Measurements from ENCODE around the gene LRP4.

Gene LRP4

GRCh38 chr11:46917762-46918082, 628 bp downstream of the LRP4 start:
- no peak for DNase-seq

DNA sequence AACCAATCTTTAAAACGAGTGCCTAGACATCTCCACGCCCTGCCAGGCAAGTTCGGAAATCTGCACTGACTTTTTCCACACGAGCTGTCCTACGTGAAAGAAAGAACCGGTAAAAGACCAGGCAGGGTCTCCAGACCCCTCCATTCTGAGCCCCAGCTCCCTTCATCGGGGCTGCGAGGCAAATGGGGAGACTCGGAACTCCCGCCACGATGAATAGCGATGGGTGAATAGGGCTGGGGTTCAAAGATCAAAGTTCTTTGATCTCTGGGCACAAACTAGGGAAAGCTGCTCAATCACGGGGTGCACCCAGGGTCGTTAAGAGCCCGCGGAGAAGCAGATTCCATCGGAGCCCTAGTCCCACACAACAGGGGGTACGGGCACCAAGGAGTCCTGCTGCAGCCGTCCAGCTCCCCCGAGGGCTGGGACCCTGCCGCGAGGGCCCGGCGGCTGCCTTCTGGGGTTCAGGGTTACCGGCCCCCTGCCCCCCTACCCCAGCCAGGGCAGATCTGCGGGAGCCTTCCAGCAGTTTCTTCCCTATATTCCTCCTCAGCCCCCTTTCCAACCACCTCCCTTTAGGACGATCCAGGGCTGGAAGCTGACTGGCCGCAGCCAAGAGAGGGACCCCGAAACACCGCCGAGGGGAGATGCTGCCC, 1.1 kb downstream of the LRP4 start:
- no peak for DNase-seq

- no peak for DNase-seq
Measured at GRCh38 chr11:46916286-46917108, 1.9 kb downstream of the LRP4 start.

GRCh38 chr11:46914910-46915309, 3.4 kb downstream of the LRP4 start:
- no peak for DNase-seq

GRCh38 chr11:46914363-46914762, 4.0 kb downstream of the LRP4 start:
- DNase-seq, result no peak

GRCh38 chr11:46913484-46913883, 4.9 kb downstream of the LRP4 start:
- no peak for DNase-seq

GRCh38 chr11:46912526-46913150, 5.7 kb downstream of the LRP4 start:
- DNase-seq, result no peak

GRCh38 chr11:46907606-46908005, 10.7 kb downstream of the LRP4 start:
- no peak for DNase-seq

- no peak for DNase-seq
Measured at GRCh38 chr11:46906609-46907041, 11.7 kb downstream of the LRP4 start.

- no peak for DNase-seq
Measured at GRCh38 chr11:46905806-46906205, 12.5 kb downstream of the LRP4 start.

DNA sequence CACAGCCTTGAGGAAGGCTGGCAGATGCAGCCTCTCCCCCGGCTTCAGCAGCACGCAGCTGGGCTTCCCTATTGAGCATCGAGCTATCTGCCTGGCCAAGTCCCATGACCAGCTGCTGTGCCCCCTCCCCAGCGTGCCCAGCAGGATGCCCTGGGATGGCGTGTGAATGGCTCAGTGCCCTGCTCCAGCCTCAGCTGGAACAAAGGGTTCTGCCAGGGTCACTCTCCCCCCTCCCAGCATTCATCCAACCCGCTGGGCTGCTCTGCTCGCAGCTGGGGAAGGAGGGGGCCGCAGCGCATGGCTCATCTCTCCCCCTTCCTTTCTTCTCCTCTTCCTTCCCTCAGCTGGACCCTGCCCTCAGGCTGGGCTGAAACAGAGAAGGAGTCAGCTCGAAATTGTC, 14.5 kb downstream of the LRP4 start:
- no peak for DNase-seq

DNA sequence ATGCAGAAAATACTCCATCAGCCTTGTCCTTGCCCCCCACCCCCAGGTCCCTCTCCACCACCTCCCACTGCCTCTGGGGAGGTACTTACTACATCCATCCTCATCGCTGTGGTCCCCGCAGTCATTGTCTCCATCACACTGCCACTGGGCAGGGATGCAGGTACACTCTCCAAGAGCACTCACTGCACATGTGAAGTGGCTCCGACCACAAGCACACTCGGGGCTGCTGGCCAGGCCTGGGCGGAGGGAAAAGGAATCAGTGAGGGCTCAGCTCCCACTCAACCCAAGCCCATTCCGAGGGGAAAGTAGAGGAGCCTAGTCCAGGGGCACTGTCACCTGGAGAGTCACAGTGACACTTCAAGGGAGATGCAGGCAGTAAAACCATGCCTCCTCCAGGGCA, 15.7 kb downstream of the LRP4 start:
- no peak for DNase-seq

DNA sequence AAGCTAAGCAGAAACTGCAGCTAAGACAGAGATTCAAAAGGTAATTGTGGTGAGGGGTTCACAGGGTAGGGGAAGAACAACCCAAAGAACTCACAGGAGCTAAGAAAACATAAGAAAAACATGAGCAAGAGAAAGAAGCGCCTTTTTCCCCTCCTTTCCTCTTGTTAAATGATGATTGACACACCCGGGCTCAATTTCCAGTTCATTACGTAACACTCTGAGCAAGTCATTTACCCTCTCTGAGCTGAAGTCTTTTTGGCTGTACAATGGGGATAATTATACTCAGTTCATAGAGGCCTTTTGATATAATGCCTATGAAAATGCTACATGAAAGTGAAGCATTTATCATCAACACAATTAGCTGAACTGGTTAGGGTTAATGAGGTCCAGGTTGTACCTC, 17.2 kb downstream of the LRP4 start:
- no peak for DNase-seq

- no peak for DNase-seq
Measured at GRCh38 chr11:46900091-46900746, 18.1 kb downstream of the LRP4 start.

- DNase-seq, result no peak
Measured at GRCh38 chr11:46899501-46900025, 18.8 kb downstream of the LRP4 start.

DNA sequence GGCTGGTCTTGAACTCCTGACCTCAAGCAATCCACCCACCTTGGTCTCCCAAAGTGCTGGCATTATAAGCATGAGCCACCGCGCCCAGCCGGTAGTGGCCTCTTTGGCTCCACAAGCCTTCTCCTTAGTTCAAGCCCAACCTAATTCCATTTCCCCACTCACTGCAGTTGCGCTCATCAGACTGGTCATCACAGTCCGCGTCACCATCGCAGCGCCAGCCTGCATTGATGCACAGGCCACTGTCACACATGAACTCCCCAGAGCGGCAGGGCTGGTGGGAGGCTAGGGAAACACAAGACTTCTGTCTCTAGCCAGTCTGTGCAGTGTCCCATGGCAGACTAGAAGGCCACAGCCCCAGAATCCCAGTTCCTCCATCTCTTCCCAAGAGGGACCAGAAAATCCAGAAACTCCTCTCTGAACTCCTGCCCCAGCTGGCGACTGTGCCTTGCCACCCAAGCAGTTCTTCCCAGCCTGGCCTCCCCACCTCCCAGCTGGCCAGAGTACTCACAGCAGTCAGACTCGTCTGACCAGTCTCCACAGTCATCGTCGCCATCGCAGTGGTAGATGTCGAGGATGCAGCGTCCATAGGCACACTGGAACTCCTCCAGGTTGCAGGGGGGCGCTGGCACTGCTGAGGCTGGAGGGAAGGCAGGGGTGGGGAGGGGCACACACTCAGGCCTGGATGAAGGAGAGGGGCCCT, 19.8 kb downstream of the LRP4 start:
- no peak for DNase-seq

DNA sequence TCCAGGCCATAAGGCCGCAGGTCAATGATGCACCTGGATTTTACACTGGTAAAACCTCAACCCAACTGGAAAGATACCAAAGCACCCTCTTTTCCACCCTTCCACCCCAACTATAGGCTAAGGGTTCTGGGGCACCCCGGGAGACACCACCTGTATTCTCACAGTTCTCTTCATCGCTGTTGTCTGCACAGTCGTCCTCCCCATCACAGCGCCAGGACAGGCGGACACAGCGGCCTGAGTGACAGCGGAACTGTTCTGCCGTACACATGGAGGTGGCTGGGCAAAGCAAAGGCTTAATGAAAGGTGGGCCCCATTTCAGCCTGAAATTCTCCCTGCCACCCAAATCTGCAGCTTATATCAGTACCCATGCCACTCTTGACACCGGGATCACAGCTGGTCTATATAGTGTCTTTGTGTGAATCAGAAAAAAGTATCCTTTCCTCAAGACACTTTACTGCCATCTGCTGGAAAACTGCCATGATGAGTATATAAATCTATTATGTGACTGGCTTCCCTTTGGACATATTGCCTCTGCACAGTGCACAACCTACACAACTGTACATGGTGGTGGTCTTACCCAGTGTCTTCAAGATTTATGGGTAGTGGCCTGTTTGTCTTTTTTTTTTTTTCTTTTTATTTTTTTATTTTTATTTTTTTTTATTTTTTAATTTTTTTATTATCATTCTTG, 21.5 kb downstream of the LRP4 start:
- no peak for DNase-seq

DNA sequence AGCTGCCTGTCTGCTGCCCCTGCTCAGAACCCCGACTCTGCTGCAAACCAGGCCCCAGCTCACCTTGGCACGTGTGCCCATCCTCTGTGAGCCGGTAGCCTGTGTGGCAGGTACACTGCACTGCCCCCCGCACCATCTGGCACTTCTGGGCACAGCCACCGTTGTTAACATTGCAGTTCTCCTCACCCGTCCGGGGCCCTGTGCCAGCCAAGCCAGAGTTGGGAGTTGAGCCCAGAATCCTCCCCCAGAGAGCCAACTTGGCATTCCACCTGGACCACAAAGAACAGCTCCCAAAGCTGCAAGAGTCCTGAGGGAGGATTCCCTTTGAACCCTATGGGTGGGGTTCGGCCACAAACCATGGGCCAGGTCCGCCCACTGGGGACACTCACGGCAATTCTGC, 22.5 kb downstream of the LRP4 start:
- DNase-seq, result no peak

DNA sequence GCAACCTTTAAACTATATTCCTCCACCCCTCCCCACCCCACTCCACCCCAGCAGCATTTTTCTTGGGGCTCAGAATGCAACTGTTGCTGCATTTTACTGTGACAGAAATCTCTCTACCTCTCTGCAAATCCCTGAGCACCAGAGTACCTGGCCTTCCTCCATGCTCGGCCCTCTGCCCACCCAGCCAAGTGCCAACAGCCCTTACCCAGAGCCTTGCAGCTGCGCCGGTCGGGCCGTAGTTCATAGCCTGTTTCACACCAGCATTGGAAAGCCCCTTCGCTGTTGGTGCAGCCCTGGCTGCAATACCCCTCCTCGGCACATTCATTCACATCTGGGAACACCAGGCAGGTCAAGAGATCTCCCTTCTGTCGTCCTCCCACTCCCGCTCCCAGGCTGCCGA, 23.4 kb downstream of the LRP4 start:
- no peak for DNase-seq

GRCh38 chr11:46894506-46894905, 23.8 kb downstream of the LRP4 start:
- no peak for DNase-seq

DNA sequence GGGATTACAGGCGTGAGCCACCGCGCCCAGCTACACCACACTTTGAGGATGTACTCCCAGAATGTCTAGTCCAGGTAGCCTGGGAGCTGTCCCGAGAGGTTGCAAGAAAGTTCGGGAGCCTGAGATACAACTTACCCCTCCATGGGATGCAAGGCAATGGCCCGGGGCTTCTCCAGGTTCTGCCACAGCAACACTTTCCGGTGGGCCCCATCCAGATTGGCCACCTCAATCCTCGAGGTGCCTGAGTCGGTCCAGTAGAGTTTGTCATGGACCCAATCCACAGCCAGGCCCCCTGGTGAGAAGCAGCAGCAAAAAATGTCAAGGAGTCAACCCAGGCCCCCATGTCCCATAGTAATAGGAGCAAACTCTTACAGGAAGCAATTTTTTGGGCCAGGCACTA, 25.5 kb downstream of the LRP4 start:
- DNase-seq, result no peak

GRCh38 chr11:46892109-46892508, 26.2 kb downstream of the LRP4 start:
- no peak for DNase-seq

Measured in NCI-H1048 (cell line).